ENCODE data around the gene TTC3.

GRCh38 chr21:37058261-37058660, 14.8 kb upstream of the TTC3 start:
- TF ChIP-seq CTCF (IDR thresholded peaks at IDR 0.05) (no peak), POLR2A (IDR thresholded peaks at IDR 0.05) (no peak)
